ENCODE data around the gene NFIB.

DNA sequence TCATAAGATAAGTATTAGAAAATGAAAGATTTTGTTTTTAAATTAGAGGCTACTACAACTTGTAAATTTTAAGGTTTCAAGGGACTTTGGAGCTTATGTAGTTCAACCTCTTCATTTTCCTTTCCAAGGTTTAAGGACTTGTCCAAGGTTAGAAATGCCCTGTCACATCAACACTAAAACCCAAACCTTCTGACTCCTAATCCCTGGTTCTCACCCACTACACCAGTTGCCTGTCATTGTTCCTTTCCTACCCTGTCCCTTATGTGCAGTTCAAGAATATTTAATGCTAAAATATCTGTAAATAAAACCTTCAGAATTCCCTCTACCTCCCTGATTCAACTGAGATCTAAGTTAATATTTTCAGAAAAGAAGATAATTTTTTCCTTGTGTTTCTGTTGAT lies 206.4 kb downstream of the NFIB start:
- TF ChIP-seq, protein P1, sequence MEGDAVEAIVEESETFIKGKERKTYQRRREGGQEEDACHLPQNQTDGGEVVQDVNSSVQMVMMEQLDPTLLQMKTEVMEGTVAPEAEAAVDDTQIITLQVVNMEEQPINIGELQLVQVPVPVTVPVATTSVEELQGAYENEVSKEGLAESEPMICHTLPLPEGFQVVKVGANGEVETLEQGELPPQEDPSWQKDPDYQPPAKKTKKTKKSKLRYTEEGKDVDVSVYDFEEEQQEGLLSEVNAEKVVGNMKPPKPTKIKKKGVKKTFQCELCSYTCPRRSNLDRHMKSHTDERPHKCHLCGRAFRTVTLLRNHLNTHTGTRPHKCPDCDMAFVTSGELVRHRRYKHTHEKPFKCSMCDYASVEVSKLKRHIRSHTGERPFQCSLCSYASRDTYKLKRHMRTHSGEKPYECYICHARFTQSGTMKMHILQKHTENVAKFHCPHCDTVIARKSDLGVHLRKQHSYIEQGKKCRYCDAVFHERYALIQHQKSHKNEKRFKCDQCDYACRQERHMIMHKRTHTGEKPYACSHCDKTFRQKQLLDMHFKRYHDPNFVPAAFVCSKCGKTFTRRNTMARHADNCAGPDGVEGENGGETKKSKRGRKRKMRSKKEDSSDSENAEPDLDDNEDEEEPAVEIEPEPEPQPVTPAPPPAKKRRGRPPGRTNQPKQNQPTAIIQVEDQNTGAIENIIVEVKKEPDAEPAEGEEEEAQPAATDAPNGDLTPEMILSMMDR (conservative IDR thresholded peaks at IDR 0.05; ENCODE audit: low read length): no peak
- no peak for TF ChIP-seq EZH2phosphoT487 (IDR thresholded peaks at IDR 0.05; ENCODE audit: borderline replicate concordance, low read depth, low read length)
